ENCODE data around the gene SRSF12.
"Not testable (repeated sequence)": the region's sequence is repeated elsewhere in the genome, so short reads cannot be mapped to it uniquely, and the experiment has no call there.

Gene SRSF12

DNA sequence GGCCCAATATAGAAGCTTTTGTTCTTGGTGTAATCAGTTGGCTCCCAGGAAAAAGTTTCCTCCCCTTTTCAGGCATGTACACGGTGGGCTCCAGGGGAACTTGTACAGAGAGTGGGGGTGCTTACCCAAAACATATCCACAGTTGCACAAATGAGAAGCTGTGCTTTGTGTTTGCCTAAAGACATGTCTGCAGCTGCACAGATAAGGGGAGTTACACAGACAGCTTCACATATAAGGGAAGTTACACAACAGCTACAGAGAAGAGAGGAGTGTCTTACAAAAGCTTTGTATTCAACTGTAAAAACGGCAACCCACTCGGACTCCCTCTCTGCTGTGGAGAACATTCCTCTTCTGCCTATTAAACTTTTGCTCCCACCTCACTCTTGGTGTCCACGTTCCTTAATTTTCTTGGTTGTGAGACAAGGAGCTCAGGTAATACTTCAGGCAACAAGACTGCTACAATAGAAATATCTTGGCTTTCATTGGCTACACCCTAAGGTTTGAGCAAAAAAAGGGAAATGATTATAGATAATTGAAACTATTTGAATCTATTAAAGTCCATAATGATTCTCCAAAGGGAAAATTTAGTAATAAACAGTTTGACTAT, 44.8 kb downstream of the SRSF12 start:
- no peak for DNase-seq (ENCODE audit: low read depth in 2 of 3, low spot score in 2 of 3)

DNA sequence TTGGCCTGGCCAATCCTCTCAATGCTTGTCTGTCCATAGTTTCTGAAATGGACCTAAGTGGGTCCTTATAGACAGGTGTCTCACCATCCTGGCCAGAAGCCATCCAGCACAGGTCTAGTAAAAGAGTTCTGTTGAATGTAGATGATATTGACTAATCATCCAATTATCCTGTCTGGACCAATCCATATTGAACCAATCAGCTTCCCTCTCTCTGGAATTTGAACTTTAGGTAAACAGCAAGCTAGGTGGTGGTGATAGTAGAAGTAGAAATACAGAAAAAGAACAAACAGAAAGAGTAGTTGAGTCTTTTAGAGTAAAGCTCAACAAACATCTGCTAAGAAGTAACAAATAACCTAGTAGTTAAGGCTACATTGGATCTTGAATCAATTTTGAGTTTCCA, 46.8 kb downstream of the SRSF12 start:
- no peak for DNase-seq (ENCODE audit: low read depth in 2 of 3, low spot score in 2 of 3)

DNA sequence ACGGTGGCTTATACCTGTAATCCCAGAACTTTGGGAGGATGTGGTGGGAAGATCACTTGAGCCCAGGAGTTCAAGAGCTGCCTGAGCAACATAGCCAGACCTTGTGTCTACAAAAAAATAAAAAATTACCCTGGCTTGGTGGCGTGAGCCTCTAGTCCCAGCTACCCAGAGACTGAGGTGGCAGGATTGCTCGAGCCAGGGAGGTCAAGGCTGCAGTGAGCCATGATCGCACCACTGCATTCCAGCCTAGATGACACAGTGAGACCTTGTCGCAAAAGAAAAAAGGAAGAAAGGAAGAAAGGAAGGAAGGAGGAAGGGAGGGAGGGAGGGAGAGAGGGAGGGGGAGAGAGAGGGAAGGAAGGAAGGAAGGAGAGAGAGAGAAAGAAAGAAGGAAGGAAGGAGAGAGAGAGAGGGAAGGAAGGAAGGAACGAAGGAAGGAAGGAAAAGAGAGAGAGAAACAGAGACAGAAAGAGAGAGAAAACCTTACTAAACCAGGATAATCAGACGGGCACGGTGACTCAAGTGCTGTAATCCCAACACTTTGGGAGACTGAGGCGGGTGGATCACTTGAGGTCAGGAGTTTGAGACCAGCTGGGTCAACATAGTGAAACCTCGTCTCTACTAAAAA, 48.2 kb downstream of the SRSF12 start:
- no peak for DNase-seq (ENCODE audit: low read depth in 2 of 3, low spot score in 2 of 3)

DNA sequence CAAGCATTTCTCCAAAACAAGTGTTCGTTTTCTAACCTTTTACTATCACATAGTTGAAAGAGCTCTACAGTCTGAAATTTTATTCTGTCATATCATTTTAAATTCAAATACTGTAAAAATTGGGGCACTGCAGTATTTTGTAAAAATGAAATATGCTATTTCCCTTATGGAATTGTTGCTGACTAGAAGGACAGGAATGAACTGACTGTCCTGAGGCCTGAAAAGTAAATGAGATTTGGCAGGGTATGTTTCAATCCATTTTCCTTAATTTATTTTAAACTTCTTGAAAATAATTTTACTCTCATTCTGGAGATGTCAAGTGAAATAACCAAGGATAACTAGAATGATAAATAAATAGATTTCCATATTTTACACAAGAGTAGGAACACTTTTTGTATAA, 49.2 kb downstream of the SRSF12 start:
- no peak for DNase-seq (ENCODE audit: low read depth in 2 of 3, low spot score in 2 of 3)

DNA sequence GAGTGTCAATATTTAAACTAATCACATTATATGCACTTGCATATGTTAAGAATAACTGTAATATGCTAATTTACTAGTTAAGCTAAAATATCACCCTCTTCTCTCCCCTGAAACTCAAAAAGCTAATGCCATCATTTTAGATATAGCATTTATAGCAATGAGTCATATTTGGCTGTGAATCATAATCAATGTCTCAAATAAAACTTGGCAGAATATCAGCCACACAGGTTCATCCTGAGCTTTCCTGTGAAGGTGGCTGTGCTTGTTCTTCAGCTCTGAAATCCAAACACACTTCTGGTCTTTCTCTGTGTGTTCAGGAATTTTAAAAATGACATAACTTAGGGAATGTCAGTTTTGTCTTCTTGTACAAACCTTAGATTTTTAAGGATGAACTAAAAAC, 50.1 kb downstream of the SRSF12 start:
- DNase-seq (ENCODE audit: low read depth in 2 of 3, low spot score in 2 of 3) = no peak

DNA sequence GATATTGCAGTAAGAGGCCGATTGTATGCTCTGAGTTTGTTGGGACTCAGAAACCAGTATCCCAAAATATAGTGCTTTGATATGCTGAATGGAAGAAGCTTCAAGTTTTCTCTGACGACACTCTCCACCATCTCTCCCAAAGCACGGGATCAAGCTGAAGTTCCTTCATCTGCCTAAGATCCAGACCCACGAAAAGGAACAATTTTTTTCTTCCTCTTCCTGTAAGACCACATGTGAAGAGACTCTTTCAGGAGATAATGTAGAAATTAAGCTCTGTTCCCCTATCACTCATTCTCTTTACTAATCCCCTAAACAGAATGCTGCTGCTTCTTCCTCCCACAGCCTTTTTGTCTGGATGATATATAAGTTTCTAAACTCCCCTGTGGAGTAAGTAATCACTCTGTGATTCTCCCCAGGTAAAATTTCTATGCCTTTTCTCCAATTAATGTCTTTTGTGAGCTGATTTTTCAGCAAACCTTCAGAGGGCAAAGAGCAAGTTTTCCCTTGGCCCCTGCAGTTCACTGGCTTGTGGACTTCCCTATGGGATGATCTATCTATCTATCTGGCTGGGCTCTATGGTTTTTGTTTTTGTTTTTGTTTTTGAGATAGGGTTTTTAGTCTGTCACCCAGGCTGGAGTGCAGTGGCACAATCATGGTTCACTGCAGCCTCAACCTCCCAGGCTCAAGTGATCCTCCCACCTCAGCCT, 50.8 kb downstream of the SRSF12 start:
- DNase-seq (ENCODE audit: low read depth in 2 of 3, low spot score in 2 of 3) = no peak

- not testable (repeated sequence) for DNase-seq (ENCODE audit: low read depth in 2 of 3, low spot score in 2 of 3)
Measured at GRCh38 chr6:89066121-89066520, 51.8 kb downstream of the SRSF12 start.

GRCh38 chr6:89064931-89065330, 52.9 kb downstream of the SRSF12 start:
- DNase-seq (ENCODE audit: low read depth in 2 of 3, low spot score in 2 of 3) = not testable (repeated sequence)

DNA sequence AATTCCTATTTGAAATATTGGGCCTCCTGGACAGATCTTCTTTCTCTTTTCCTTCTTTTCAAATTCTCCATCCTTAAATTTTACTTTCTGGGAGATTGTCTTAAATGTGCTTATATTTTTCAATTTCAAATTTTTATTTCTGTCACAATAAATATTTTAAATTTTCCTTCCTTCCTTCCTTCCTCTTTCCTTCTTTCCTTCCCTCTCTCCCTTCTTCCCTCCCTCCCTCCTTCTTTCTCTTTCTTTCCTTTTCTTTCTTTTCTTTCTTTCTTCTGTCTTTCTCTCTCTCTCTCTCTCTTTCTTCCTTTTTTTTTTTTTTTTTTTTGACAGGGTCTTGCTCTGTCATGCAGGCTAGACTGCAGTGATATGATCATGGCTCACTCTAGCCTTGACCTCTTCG, 54.0 kb downstream of the SRSF12 start:
- no peak for DNase-seq (ENCODE audit: low read depth in 2 of 3, low spot score in 2 of 3)

GRCh38 chr6:89059227-89059626, 58.6 kb downstream of the SRSF12 start:
- no peak for DNase-seq (ENCODE audit: low read depth in 2 of 3, low spot score in 2 of 3)

- DNase-seq (ENCODE audit: low read depth in 2 of 3, low spot score in 2 of 3) = no peak
Measured at GRCh38 chr6:89058627-89059026, 59.2 kb downstream of the SRSF12 start.

GRCh38 chr6:89057759-89058158, 60.1 kb downstream of the SRSF12 start:
- no peak for DNase-seq (ENCODE audit: low read depth in 2 of 3, low spot score in 2 of 3)

DNA sequence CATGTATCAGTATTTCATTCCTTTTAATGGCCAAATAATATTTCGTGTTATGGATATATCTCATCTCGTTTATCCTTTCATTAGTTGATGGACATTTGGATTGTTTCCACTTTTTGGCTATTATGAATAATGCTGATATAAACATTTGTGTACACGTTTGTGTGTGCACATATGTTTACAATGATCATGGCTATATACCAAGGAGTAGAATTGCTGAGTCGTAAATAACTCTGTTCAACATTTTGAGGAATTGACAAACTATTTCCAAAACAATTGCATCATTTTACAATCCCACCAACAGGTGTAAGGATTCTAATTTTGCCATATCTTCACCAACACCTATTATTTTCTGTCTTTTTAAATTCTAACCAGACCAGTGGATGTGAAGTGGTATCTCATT, 63.7 kb downstream of the SRSF12 start:
- DNase-seq (ENCODE audit: low read depth in 2 of 3, low spot score in 2 of 3) = no peak

- no peak for DNase-seq (ENCODE audit: low read depth in 2 of 3, low spot score in 2 of 3)
Measured at GRCh38 chr6:89051676-89052075, 66.2 kb downstream of the SRSF12 start.

DNA sequence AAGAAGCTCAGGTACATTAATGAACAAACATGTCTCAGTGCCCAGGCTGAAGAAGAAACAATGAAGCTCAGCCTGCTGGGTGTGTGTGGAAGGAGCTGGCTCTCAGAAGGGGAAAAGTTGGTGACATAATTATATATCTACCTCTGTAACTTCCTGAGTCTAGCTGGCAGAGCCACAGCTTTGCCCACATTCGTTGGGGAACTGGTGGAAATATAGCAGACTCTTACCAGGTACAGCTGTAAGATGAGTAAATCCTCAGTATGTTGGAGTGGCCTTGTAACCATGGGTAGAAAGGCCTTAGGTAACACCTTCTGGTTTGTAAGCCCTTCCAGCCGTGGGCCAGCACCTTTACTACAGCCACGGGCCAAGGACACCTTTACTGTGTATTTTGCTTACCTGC, 67.2 kb downstream of the SRSF12 start:
- no peak for DNase-seq (ENCODE audit: low read depth in 2 of 3, low spot score in 2 of 3)

DNA sequence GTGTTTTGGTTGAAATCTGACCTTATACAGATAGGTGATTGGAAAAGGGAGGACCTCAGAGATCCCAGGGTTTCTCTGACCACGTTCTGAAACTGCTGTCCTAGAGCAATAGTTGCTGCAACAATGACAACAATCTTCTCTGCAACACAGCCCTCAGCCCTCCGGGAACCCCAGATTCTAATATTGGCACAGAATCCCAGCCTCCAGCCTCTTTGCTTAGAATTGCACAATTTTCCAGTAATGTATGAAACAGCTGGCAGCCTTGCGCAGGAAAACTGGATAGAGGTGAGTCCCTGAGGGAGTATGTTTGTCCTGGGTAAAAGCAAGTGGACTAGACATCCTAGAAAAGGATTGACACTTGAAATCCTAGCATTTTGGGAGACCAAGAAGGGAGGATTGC, 67.7 kb downstream of the SRSF12 start:
- DNase-seq (ENCODE audit: low read depth in 2 of 3, low spot score in 2 of 3) = no peak

DNA sequence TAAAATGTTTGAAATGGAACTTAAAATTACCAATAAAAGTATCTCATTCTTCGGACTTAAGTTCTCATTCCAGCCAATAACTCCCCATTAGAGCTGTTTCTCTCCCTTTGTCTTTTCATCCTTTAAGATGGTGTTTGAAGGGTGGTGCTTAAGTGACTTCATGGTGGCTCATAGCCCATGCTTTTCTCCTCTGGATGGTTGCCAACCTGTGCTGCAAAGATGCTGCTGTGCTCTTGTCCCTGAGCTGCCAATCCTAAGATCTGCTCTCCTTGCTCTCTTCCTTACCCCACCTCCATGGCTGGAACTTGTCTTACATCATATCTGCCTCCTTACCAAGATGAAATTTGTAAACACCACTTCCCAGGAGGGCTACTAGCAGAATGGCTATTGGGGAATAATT, 68.9 kb downstream of the SRSF12 start:
- no peak for DNase-seq (ENCODE audit: low read depth in 2 of 3, low spot score in 2 of 3)

GRCh38 chr6:89048288-89048923, 69.5 kb downstream of the SRSF12 start:
- no peak for DNase-seq (ENCODE audit: low read depth in 2 of 3, low spot score in 2 of 3)

DNA sequence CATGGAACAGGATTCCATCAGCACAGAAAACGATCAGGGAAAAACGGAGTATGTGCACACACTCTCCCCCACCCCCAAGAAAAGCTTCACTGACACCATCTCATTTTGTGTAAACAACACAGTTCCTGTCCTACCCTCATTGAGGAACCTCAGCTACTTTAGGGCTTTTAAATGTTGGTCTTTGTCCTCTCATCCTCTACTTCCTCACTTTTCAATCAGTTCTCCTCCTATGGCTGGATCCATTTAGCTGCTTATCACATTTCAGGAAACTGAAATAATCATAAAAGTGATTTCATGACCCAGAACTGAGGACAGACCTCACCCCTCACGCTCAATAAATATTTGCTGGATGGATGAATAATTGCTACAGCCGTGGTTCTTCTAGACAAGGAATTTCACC, 70.4 kb downstream of the SRSF12 start:
- DNase-seq (ENCODE audit: low read depth in 2 of 3, low spot score in 2 of 3) = no peak
